NCI-H128 (cell line): ENCODE results near the gene BCAP29.

ENCODE experiments used
- DNase-seq: peaks from one replicate; lab custom pipeline; 2025; ENCODE audit not compliant: unreplicated experiment; lab: John Stamatoyannopoulos, UW

BCAP29 gene

DNA sequence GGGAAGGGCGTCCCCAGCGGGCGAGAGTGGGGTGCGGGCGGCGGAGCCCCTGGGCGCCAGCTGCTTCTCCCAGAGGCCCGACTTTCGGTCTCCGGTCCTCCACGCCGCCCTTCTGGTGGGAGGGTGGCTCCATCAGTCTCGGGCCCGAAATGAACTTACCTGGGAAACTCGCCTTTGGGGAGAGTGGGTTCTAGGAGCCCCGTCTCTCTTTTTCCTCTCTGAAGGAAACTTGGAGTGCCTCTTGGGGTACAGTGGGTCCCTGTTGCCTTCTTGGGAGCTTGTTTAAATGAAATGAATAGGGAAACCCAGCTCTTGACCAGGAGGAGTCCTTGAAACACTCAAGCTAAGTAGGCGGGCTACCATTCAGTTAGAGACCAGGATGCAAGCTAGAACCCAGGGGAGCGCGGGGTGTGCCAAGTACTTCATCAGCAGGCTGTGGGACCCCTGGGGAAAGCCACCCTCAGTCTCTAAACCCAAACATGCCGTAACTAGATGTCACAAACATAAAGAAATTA is 81.9 kb downstream of the BCAP29 start:
- DNase-seq: no peak

DNA sequence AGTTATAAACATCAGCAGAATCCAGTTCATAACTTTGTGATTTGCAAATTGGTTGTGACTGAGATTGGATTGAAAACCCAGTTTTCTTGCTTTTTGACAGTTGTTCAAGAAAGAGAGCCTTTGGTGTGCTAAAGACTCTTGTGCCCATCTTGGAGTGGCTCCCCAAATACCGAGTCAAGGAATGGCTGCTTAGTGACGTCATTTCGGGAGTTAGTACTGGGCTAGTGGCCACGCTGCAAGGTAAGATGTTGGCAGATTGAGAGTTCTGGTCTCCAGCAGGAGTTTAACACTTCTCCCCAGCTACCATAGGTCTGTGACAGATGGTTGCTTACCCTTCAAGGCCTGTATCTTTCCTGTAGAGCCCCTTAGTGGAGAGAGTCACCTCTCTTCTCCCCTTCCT is 83.2 kb downstream of the BCAP29 start:
- DNase-seq: no peak

DNA sequence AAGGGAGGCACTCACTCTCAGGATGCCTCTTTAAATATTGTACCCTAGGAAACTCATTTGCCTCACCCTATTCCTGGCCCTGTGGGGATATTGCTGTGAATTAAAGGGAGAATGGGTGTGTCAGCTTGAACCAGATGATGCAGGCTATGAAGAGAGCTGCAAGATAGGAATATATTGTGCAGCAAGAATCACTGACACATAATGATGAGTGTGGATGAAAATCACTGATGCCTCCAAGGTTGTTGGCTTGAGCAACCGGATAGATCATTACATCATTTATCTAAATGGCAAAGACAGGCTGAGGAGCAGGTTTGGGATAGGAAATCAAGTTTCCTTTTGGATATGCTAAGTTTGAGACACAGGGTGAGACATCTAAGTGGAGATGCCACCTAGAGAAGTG is 86.7 kb downstream of the BCAP29 start:
- no peak for DNase-seq

DNA sequence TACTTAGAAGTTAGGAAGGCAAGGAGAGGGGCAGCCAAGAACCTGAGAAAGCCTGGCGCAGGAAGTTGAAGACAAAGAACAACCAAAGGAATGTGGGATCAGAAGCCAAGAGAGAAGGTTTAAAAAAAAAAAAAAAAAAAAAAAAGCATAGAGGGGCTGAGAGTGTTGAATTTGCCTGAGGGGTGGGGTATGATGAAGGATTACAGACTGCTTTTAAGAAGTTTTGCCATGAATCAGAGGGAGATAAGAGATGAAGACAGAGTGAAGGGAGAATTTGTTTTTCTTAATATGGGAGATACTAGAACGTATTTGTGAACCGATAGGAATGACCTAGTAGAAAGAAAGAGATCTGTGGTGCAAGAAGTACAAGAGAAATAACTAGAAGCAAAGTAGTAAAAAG is 87.3 kb downstream of the BCAP29 start:
- DNase-seq: no peak

DNA sequence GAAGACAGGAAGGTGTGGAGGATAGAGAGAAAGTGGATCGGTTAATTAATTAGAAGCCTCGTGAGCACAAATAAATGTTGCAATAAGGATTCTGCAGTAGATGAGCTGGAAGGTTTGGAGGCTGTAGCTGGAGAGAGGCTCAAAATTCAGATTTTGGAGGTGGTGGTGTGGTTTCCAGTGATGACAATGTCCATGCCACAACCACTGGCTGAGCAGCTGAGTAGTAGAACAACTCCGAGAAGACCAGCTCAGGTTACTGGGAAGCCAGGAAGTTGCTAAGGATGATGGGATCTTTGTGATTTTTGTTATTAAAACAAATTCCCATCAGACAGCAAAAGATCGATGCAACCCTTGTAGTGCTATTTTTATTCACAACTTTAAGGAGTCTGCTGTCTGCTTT is 88.2 kb downstream of the BCAP29 start:
- DNase-seq: no peak
